Stimulated activated naive CD4-positive, alpha-beta T cell treated with Interleukin-2 at 50 U/mL for 16 hours (primary cell): ENCODE measurements around the gene MEGF9.
"Not testable (repeated sequence)": the region's sequence is repeated elsewhere in the genome, so short reads cannot be mapped to it uniquely, and the experiment has no call there.

Experiments used
- DNase-seq: peaks from one replicate; lab custom pipeline; 2025; lab: John Stamatoyannopoulos, UW

MEGF9 gene

DNA sequence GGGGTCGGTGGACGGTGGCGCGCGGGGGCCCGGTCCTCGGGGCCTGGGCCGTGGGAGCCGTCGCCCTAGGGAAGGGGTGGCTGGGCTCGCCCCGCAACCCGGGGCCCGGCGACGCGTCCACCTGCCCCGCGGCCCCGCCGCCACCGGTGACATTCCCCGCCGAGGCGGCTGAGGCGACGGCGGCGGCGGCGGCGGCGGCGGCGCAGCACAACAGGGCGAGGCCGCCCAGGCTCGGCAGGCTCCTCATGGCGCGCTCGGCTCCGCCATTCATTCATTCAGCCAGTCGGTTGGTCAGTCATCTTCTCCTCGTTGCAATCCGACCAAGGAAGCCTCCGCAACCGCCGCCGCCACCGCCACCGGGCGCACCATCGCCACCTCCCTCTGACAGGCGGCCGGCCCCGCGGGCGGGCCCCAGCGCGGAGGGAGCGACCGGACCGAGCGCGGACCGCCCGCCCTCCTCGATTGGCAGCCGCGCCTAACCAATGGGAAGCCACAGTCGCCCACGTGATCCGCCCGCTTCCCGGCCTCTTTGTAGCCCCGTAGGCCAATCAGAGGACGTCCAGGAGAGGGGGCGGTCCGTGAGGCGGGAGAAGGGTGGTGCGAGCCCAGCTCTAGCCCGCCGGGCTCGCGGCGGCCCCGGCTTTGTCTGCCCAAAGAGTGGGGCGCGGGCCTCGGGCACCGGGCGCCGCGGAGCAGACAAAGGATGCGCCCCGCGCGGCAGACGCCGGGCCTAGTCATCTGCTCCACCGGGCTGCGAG lies at the start of gene MEGF9:
TSS of gene MEGF9 (minus strand) at position 383 of the 758 bp plus-strand sequence. CDS start at position 271, 112 bp downstream.
- DNase-seq = peak; percentile 97

DNA sequence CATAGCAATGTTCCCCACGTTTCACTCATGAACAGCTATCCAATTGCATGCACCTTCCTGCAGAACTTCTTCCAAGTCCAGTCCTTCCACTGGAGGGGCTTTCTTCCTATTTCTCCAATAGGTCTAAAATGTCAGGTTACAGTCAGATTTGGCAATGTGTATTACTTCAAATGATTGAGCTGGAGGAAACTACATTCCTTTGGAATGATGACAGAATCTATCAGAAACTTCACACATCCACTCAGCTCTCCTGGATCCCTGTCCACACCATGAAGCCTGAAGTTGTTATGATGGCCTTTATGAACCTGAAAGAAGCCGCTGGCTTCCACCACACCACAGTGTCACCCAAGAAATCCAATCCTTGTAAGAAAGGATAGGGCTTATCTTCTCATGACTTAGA lies 46.7 kb upstream of the MEGF9 start:
- DNase-seq = no peak

DNA sequence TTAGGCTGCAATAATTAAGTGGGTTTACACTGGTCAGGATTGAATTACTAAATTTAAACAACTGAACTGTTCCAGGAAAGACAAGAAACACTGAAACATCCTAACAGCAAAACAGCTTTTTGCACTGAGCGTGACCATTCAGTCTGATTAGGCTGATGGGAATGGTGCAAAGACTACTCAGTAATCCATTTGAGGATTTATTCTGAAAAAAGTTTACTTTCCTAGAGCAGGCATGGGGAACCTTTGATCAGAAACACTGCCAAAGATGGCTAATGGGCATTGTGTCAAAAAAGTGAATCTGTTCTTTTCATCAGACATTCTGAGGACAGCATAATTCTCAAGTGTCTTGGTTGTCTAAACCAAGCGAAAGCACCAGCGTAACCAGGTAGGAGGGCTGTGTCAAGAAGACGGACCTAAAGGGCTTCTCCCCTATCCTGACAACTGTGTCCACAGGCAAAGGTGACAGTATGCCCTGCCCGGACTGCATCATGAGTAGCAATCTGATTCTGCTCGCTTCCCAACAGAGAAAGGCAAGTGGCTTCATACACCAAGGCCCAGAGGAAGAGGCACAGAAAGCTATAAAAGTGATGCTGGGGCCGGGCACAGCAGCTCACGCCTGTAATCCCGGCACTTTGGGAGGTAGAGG lies 45.6 kb upstream of the MEGF9 start:
- no peak for DNase-seq

DNA sequence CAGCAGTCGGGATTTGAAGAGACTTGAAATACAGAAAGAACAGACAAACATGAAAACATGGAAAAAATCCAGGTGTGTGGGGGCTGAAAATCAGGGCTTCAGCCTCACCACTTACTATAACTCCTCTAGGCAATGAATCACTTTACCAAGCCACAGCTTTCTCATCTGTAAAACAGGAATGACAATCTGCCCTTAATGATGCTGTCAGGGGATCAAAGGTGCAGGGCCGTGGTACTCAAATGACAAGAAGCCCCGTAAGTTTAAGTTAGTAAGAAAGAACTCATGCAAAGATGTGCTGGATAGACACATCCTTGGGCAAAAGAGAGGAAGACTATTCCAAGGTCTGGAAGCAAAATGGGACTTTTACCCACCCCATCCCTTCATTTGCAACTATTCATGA lies 44.3 kb upstream of the MEGF9 start:
- no peak for DNase-seq

DNA sequence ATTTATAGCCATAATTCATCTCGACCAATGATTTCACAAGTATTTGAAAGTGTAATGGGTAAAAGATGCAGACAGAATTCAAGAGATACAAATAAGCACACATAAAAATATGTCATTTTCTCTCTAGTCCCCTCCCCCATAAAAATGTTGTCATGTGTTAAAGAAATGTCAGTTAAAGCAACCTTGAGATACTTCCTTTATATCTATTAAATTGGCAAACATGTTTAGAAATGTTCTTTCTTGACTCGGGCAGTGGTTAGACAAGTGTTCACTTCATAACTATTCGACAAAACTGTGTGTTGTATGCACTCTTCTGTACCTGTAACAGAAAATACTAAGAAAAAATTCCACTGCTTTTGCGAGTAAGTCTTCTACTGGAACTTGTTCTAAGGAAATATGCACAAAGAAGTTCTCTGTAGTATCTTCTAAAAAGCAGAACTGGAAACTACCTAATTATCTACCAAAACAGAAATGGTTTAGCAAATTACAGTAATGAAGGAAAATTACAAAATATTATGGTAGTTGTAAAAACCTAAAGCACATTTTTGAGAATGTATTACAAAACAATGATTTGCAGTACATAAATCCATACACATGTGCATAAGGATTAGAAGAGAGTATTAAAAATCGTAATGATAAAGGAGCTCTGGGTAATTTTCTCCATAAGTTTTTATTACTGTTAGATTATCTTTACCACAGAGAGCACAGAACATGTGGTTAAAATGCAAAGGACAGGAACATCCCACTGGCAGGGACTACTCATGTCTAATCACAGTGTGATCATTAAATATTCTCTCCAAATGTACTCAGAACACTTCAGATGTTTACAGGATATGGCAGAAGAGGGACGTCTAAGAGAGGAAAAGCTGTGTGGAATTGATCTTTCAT lies 43.0 kb upstream of the MEGF9 start:
- DNase-seq = no peak

DNA sequence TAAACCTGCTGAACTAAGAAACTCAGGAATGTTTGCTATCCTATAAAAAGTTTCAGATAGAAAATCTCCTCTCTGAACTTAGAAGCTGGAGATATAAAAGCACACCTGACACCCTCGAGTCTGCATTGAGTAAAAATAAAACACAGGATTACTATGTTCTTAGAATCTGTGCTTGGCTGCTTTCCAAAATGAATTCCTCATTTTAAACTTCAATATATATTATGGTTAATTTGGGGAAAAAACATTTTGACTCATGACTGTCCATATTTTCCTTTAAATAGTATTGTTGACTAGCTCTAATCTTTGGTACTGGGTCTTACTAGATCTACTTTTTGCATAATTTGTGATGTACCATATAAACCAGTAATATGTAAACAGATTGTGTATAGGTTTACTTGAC lies 42.3 kb upstream of the MEGF9 start:
- DNase-seq = no peak

DNA sequence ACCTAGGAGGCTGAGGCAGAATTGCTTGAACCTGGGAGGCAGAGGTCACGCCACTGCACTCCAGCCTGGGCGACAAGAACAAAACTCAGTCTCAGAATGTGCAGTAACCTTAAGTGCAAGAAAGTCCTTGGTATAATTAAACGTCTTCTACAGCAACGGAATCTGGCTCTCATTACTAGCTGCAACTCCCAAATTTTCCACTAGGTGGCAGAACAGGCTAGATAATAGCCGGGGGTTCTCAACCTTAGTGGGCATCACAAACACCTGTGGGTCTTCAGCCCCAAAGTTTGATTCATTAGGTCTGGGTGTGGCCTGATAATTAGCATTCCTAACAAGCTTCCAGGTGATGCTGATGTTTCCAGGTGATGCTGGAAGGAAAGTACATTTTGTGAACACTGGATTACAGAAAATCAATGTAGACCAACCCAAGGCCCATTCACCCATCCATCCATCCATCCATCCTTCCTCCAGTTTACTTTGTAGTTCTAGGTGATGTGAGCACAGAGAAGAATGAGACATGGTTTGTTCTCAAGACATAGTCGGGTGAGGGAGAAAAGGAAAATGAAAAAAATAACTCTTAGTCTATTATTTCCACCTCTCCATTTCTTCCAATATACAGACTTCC lies 41.7 kb upstream of the MEGF9 start:
- peak; percentile 33 for DNase-seq

DNA sequence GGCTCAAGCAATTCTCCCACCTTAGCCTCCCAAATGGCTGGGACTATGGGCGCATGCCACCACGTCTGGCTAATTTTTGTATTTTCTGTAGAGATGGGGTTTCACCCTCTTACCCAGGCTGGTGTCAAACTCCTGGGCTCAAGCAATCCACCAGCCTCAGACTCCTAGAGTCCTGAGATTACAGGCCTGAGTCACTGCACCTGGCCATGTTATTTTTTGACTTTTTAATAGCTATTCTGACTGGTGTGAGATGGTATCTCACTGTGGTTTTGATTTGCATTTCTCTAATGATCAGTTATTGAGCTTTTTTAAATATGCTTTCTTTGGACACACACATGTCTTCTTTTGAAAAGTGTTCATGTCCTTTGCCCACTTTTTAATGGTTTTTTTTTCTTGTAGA lies 40.8 kb upstream of the MEGF9 start:
- no peak for DNase-seq

DNA sequence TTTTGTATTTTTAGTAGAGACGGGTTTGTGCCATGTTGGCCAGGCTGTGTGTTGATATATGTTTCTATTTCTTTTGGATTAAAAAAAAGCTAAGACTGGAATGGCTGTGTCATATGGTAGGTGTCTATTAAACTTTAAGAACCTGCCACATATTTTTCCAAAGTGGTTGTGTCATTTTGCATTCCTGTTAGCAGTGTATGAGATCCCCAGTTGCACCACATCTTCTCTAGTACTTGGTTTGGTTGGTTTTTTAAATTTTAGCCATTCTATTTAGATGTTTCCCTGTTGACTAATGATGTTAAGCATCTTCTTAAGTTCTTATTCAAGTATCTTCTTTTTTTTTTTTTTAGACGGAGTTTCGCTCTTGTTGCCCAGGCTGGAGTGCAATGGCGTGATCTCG lies 36.2 kb upstream of the MEGF9 start:
- no peak for DNase-seq

DNA sequence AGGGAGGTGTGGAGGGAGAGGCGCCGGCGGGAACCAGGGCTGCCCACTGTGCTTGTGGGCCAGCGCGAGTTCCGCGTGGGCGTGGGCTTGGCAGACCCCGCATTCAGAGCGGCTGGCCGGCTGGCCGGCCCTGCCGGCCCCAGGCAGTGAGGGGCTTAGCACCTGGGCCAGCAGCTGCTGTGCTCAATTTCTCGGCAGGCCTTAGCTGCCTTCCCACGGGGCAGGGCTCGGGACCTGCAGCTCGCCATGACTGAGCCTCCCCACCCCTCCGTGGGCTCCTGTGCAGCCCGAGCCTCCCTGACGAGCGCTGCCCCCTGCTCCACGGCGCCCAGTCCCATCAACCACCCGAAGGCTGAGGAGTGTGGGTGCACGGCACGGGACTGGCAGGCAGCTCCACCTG lies 32.1 kb upstream of the MEGF9 start:
- not testable (repeated sequence) for DNase-seq

DNA sequence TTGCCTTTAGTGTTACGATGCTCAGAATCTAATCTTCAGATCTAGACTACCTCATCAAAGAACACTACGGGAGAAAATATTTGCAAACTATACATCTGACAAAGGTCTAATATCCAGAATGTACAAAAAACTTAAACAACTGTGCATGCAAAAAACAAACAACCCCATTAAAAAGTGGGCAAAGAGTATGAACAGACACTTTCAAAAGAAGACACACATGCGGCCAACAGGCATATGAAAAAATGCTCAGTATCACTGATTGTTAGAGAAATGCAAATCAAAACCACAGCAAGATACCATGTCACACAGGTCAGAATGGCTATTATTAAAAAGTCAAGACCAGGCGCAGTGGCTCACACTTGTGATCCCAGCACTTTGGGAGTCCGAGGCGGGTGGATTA lies 31.0 kb upstream of the MEGF9 start:
- no peak for DNase-seq

DNA sequence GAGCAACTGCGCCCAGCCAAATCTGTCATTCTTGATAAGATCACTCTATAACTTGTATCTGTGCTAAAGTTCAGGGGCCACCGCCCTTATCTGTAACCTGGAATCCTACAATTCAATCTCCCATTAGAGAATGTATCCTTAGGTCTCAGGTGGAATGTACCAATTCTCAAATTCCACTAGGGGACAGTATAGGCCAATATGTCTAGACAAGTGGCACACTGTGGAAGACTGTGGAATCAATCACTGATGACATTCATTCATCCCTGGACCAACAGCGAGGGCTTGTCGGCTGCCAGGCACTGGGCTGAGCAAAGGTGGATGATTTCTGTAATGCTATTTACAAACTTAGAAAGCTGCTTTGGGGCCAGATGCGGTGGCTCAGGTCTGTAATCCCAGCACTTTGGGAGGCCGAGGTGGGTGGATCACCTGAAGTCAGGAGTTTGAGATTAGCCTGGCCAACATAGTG lies 28.7 kb upstream of the MEGF9 start:
- no peak for DNase-seq

DNA sequence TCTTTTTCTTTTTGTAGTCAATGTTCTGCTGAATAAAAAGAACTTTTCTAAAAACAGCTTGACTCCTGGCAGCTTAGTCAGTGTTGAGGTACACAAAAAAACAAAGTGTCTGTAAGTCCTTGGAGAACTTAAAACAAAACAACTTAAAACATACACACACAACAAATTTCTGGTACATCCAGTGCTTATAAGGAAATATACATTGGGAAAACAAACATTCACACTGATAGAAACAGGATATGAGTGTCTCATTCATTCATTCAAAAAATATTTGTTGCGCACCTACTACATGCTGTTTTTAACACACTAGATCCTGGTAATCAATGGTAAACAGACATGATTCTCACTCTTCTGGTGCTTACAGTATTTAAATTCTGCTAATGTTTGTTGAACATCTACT lies 27.4 kb upstream of the MEGF9 start:
- DNase-seq = no peak

DNA sequence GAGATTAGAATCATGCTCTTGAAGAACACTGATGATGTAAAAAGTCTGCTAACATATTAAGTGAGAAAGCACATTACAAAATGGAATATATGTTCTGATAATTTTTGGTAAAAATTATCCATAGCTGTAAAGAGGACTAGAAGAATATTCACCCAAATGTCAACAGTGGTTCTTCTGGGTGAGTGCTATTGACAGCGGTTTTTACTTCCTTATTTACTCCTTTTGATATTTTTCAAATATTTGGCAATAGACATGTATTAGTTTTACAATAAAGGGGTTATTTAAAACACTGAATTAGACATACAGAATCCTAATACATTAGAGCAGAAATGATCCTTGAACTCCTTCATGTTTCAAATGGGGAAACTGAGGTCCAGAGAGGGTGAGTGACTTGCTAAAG lies 26.9 kb upstream of the MEGF9 start:
- no peak for DNase-seq

DNA sequence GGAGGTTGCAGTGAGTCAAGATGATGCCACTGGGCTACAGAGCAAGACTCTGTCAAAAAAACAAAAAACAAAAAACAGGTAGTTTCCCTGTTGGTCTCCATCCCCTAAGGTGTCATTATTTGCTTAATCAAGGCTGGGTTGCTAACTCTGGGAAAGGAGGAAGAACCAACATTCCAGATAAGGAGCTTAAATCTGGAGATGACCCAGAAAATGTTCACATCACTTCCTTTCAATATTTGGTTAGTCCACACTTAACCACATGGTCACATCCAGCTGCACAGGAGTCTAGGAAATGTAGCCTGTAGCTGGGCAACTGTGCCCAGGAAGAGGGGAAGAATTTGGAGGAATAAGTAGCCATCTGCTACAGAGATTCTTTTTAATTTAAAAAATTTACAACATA lies 25.9 kb upstream of the MEGF9 start:
- DNase-seq = no peak

DNA sequence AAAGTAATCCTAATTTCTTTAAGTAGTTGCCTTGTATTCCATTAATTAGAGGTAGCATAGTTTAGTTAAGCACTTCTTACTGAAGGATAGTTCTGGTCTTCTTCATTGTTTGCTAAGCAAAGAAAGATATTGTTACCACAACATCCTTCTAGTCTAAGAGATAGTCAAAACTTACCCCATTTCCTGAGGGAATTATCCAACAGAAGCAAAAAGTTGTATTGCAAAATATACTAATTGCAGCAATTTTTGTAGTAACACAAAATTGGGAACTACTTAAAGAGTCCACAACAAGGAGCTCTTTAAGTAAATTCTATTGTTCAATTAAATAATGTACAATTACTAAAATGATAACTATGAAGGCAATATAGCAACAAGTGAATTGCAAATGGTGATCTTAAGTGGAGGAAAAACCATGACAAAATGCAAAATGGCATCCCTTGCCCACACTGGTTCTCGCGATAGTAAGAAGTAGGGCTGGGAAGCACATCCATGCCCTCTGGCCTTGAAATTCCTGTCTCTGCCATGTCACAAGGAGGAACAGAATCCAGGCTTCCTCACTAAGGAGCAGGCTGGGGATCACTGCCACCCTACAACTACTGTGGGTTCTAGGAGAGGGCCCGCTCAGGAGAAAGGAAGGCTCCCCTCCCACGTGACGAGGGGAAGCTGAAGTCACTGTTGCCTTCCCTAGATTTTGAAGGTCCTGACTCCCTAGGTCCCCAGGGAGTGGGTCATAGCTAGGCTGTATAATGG lies 23.3 kb upstream of the MEGF9 start:
- no peak for DNase-seq

DNA sequence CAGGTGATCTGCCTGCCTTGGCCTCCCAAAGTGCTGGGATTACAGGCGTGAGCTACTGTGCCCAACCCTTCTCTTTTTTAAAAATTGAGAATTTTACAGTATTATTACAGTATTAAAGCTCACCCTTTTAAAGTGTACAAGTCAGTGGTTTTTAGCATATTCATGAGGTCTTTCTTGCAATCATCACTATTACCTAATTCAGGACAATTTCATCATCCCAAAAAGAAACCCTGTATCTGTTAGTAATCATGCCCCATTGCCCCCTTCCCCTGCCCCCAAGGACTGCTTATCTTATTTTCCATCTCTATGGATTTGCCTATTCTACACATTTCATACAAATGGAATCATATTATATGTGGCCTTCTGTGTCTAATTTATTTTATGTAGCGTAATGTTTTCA lies 22.6 kb upstream of the MEGF9 start:
- no peak for DNase-seq

DNA sequence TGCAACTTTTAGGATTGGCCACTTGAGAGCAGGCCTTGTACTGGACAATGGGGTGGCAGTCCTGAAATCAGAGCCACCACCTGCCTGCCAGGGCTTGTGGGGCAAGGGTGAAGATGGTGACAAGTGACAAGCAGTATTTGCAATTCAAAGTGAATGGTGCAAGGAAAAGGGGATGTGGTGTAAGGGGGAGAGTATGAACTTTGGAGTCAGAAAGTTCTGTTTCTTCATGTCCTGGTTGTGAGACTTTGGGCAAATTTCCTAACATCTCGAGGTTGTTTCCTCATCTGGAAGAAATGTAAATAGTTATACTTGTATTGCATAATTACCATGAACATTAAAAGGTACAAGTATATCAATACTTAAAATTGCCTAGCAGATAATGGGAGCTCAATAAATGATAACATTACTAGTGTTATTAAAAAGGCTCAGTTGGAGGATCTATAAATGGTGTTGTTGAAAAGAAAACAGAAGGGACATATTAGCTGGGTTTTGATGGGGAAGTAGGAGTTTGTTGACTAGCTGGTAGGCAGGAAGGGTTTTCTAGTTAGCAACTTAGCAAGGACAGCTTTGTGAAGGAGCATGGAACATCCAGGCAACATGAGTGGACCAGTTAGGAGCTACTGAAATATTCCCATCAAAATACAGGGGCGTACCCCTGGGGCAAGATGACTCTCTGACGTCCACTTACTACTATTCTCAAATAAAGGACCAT lies 21.3 kb upstream of the MEGF9 start:
- no peak for DNase-seq

DNA sequence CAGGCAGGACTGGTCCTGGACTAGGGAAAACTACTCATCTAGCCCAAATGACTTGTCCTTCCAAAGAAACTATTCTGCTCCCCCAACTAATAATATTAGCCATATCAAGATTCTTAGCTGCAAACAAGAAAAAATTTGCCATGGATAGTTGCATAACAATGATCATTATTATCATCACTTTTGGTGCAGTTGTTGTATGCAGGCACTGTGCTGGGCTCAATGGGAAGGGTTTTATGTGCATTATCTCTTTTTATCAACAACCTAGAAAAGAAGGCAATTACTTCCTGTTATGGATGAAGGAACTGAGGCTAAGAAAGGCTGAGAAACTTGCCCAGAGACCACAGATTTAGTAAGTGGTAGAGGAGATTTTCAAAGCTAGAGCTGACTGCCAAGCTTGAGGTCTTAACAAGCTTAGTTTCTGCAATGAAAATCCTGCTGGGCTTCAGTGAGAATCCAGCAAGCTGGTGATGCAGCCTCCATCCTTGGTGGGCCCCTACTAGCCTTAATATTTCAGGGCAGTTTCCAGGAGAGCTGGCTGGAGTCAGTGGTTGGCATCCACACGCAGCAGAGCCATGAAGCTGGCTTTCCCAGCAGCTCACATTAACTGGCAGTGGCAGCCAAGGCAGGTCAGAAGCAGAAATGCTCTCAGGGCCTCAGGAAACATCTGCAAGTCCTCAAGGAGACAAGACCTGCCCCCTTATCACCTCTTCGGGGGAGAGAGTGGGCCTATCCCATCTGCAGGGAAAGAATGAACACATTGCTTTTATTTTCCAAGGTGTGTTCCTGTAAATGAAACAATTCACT lies 20.5 kb upstream of the MEGF9 start:
- no peak for DNase-seq

DNA sequence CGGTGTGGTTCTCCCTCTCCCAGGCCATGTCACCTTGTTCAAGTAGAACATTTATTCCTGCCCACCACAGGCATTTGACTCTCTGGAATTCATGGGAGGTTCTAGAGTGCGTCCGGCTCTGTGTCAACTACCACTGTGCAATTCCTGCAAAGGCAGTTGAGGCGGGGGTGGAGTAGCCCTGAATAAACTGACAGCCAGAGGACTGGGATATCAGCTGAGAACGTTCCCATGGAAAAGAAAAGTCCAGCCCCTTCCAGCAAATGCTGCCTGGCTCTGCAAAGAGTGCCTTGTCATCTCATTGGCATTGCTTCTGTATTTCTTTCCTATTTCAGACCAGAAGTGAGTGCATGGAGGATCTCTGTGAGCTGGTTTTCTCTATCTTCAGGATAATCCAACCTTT lies 18.9 kb upstream of the MEGF9 start:
- no peak for DNase-seq
